Amniotic stem cell (primary cell): Measurements from ENCODE around the gene VSNL1.

ENCODE experiments used
- DNase-seq: peaks from one replicate; lab custom pipeline; 2025; lab: John Stamatoyannopoulos, UW

VSNL1 gene

DNA sequence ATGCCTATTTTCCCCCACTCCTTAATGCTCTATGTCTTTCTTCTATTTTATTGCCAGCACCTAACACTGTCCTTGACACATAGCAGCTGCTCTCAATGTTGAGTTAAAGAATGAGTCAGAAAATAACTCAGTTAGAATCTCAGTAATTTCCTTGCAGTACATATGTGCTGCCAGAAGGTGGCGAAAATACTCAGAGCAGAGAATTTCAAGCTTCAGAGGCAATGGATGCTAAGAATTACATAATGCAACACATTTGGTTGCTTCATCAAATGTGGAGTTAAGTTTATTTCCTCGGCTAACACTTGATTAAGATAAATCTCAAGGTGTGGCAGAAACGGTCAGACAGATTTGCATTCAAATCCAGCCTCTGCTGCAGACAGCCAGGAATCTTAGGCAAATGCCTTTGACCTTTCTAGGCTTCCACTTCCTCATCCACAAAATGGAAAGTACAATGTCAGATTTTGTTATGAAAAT is 105.6 kb downstream of the VSNL1 start:
- DNase-seq: peak; percentile 32

DNA sequence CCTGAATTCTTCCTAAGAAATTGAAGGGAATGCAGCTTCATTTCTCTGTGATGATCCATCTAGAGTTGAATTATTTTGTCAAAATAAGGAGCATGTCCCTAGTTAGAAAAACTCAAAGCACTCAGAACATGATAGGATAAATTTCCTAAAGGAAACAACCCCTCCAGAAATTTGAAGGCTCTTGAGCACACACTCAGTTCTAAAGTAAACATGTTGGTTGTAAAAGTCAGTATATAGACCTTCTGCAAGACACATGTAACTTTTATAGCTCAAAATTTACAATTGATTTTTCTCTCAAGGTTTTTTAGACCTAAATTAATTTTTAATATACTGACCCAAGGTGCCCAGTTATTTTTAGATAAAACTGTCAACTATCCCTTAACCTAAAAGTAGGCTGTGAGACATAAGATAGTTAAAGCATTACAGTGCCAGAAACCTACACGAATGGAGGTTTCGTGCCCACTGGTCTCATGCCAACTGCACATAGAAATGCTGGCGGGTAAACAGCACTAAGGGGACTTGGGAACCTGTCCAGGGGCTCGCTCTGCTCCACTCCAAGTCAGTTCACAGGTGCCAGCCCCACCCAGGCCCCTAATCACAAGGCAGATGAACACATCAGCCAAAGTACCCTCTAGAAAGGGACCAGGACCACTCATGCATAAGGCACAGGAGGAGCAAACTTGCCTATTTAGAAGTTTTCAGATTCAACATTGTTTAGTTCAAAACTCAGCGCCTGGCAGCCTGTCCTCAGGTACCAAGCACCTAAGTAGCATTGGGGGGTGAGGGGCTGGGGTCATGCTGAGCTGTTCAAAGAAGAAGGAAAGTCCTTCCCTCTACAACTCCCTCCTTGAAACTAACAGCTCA is 106.6 kb downstream of the VSNL1 start:
- DNase-seq: no peak

DNA sequence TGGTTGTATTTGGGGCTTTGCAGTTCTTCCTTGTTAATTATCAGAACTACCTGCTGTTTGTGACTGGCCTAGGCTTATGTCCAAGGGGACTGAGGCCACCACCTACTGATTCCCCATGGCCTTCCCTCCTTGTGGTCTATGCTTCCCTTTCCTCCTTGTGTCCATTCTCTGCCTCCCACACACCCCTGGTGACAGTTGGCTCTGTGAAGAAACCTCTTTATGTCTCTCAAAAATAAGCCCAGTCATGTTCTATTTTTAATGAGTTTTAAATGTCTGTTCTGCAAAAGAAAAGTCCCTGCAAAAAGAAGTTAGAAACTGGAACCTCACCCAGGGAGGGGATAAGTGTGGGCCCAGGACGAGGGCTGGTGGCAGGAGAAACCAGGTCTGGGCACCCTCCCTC is 108.1 kb downstream of the VSNL1 start:
- DNase-seq: no peak

- no peak for DNase-seq
Measured at GRCh38 chr2:17649026-17649425, 108.5 kb downstream of the VSNL1 start.

DNA sequence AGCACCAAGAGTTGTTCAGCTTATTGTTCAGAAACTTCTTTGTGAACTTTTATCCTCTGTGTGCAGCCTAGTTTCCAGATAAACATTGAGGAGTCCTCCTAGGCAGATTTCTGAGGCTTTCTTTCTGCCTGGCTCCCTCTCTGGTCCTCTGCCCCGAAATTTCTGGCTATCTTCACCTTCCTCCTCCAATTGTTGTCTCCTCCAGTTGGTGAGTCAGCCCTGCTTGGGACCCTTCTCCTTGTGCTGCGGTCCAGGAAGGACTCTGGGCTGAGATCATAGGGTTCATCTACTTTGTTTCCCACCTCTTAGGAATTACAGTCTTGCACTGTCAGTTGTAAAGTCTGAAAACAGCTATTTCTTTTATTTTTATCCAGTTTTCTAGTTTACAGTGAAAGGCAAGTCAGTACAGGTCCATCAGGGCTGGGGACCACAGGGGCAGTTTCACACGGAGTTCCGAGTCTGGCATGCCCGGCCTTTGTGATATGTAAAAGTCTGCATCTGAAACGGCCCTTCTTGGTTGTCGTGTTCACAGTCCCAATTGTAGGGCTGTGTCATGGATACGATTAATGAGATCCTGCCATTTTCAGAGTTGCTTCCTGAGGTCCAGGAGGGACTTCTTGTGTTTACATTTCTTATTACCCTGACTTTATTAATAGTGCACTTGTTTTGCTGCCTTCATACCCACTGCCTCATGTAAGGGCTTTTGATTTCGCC is 112.3 kb downstream of the VSNL1 start:
- no peak for DNase-seq

GRCh38 chr2:17657759-17658158 is 117.3 kb downstream of the VSNL1 start:
- no peak for DNase-seq

DNA sequence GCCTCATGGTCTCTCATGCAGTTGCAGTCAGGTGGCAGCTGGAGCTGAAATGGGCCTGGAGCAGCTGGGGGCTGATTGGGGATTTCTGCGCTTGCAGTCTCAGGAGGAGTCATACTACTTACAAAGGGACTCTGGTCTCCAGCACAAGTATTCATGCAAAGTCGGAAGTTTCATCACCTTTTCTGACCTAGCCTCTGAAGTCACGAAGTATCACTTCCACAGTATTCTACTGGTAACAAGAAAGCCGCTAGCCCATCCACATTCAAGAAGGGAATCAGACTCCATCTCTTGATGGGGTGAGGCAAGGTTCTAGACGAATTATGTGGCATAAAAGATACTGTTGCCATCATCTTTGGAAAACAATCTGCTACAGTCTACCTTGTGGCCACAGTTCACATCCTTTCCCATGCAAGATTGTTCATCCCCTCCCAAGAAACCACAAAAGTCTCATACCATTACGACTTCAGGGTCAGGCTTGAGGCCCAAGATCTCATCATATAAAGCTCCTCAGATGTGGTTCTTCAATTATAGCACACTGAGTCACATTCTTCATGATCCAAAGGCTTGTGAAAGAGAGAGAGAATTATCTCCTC is 117.9 kb downstream of the VSNL1 start:
- no peak for DNase-seq

- no peak for DNase-seq
Measured at GRCh38 chr2:17660219-17660618, 119.7 kb downstream of the VSNL1 start.

- DNase-seq: no peak
Measured at GRCh38 chr2:17661460-17661859, 121.0 kb downstream of the VSNL1 start.

DNA sequence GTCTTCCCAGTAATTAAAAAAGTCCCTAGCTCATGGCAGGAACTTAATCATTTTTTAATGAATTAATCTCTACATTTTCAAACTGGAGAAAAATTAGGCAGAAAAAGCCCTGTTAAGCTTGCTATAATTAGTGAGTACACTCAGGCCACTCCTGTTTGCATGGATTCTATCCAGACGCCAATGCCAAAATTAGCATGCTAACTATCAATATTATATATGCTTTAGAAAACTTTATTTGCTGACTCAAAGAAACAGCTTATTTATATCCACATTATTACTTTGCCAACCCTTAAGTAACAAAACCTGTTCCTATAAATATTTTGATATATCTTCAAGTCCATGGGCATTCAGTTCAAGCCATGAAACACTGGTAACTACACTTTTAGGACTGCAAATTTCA is 122.2 kb downstream of the VSNL1 start:
- no peak for DNase-seq

- DNase-seq: no peak
Measured at GRCh38 chr2:17664534-17664933, 124.0 kb downstream of the VSNL1 start.

- DNase-seq: no peak
Measured at GRCh38 chr2:17667898-17668297, 127.4 kb downstream of the VSNL1 start.

- peak; percentile 24 for DNase-seq
Measured at GRCh38 chr2:17672583-17673317, 132.3 kb downstream of the VSNL1 start.

- no peak for DNase-seq
Measured at GRCh38 chr2:17674817-17675216, 134.3 kb downstream of the VSNL1 start.

DNA sequence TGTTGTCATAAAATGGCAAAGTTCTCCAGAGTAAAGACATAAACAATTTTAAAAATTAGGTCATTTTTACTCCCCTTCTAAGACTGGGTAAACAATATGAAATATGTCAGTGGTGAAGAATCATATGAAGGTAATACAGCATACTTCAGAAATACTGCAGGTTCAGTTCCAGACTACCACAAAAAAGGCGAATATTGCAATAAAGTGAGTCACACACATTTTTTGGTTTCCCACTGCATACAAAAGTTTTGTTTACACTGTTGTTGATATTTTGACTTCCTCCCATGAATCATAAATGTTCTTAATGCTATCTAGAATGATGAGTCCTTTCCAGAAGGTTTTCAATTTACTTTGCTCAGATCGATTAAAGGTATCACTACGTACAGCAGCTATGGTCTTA is 139.6 kb downstream of the VSNL1 start:
- no peak for DNase-seq

DNA sequence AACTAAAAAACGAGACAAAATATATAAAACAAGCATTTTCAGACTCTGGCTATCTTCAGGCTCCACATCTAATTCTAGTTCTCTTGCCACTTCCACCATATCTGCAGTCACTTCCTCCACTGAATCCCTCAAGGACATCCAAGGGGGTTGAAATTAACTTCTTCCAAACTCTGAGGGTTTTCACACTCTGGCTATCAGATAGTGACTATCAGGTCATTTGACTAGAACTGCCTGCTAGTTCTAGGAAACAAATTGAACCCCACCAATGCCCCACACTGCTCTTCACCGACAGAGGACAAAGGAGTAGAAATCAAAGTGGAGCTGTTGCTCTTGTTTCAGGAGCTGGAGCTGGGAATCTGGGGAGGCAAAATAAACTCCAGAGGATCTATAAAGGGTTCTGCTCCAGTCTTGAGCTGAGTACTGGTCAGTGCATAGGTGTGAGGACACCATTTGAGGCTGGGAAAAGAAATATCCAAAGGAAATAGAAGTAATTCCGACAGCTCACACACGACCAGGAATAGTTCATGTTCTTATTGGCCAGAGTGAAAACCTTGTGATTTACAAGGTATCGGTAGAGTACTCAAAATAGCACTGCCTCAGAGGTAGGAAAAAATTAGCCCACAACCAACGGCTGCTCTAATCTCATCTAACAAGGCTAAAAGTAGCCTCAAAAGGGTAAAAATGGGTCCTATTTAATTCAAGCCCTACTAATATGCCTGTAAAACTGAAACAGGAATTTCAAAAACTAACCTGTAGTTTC is 141.8 kb downstream of the VSNL1 start:
- no peak for DNase-seq

GRCh38 chr2:17683981-17684380 is 143.5 kb downstream of the VSNL1 start:
- DNase-seq: no peak

DNA sequence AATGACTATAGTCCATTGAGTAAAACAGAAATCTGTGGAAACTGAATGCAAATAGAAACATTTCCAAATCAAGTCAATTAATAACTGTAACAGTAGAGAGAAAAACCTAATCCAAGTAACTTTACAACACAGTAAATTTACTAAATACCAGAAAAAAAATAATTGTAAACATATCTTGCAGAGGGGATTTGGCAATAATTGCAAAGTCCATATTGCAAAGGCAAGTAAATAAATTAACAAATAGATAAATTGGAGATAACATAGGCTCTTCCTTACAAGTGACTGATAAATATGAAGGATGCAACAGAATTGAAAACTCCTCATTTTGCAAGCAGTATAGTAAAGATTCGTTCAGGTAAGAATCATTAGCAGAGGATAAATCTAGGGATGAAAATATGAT is 148.1 kb downstream of the VSNL1 start:
- DNase-seq: no peak

DNA sequence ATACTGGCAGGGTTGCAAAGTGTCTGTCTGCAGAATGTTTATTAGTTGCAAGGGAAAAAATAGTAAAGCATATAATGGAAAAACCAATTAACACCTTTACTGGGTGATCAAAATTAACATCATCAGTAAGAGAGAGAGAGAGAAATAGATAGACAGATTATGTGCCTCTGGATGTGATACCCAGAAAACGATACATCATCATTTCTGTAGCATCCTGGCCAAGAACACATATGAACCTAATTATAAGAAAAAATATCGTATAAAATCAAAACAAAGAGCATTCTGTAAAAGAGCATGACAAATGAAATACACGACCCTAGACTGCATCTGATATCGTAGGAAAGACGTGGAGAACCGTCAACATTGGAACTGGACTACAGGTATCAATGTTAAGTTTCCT is 148.5 kb downstream of the VSNL1 start:
- DNase-seq: no peak

GRCh38 chr2:17690776-17691175 is 150.3 kb downstream of the VSNL1 start:
- DNase-seq: no peak
